Myocyte (in vitro differentiated cells): ENCODE results near the gene BAHCC1. TPM values are rescaled to one million over a fixed set of nuclear protein-coding genes. Genes with fewer than 3 reads are reported as not detected.

ENCODE experiments used
- DNase-seq: peaks from one replicate; pipeline ENCODE4 v3.0.0-alpha.2; 2012; ENCODE audit warnings: low read depth
- microRNA-seq: library from miRNA; unstranded; fragments of <30 nt; microRNA quantifications from one replicate; pipeline ENCODE4, GENCODE V29; 2016
- total RNA-seq: library from RNA; depleted of rRNA; stranded (reverse); fragments of >200 nt; gene quantifications from 2 replicates; pipeline ENCODE4 v1.2.3, GENCODE V29; 2014

The BAHCC1 gene
- total RNA-seq, 1 donor from 2014 or later = 5.7 TPM

DNA sequence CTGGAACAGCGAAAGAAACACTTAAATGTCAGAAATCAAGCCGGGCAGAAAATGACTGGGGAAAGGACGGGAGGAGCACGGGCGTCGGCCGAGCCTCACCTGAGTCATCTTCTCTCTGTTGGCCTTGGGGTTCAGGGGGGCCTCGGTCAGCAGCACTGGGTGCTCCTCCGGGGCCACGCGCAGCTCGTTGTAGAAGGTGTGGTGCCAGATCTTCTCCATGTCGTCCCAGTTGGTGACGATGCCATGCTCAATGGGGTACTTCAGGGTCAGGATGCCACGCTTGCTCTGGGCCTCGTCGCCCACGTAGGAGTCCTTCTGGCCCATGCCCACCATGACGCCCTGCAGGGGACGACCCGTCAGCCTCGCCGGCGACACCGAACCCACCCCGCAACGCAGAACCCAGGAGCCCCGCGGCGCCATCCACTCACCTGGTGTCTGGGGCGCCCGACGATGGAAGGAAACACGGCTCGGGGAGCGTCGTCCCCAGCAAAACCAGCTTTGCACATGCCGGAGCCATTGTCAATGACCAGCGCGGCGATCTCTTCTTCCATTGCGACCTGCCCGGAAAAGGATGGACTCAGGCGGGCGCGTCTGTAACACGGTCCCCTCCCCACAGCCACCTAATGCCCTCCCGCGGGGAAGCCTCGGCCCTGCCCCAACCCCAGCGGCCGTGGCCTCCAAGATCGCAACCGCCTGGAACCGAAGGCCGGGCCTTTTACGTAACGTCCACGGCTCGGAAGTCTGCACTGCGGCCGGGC lies 116.7 kb downstream of the BAHCC1 start:
- DNase-seq = no peak

GRCh38 chr17:81512562-81513371 lies 117.5 kb downstream of the BAHCC1 start, which contains the start of gene ACTG1:
Gene ACTG1, minus strand, starts transcription at chr17:81512799. Its CDS starts 445 bp downstream, at chr17:81512354.
- peak; percentile 95 for DNase-seq

- DNase-seq = peak; percentile 73
Measured at GRCh38 chr17:81513372-81513752, 118.1 kb downstream of the BAHCC1 start.

DNA sequence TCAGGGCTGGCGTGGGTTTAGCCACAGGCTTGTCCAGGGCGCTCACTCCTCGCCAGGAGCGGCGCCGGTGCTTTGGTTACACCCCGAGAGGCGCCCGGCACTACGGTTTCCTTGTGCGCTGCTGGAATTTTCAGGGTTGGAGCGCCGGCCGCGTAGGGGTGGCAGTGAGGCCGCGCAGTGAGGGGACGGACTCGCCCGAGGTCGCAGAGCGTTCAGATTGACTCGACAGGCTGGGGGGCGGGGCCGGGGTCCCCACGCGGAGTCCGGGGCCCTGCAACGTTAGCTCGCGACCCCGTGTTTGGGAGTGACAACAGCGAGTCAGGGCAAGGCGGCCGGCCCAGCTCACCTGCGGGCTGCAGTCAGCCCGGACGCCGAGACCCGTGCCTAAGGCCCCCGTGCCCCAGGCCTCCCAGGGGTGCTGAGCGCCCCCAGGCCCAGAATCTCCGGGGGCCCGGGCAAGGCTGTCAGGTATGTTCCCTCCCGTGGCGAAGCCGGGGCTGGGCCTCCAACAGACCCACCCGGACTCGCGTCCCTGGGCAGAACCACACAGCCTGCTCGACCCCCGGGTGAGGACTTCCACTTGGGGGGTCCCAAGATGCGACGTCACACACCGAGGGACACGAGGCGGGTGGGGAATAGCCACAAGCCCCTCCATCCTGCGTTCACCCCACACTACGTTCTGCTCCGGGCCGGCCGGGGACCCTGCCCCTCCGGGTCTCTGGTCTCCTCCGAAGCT lies 118.7 kb downstream of the BAHCC1 start:
- peak; percentile 85 for DNase-seq

GRCh38 chr17:81514489-81514738 lies 119.2 kb downstream of the BAHCC1 start:
- DNase-seq = no peak

DNA sequence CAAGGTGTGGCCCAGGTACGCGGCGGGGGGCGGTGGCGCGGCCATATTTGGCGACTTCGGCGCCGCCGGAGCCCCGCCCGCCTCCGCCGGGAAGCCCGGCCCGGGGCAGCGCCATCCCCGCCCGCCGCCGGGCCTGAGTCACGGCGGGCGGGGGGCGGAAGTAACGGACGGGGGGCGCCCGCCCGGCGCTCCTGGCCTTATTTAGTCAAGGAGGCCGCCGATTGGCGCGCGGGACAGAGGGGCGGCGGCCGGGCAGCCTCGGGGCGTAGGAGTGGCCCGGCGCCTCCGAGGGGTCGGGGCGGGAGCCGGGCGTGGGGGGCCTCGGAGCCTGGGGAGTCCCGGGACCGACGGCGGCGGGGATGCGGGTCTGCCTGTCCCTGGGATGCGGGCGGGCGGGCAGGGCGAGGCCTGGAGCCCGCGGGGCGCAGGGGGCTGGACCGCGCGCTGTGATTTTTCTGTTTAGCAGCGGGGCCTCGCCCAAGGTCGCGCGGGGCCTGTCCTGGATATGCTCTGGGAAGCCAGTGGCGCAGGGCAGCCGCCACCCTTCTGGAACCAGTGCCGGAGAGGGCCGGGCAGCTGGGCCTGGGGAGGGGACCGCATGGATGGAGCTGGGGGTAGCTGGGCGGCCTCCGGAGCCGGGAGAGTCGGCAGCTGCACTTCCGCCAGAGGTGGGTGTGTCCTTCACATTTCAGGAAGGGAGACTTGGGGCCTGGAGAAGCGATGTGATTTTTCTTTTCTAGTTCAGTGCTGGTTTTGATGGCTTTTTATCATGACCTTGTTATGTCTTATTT lies 119.7 kb downstream of the BAHCC1 start:
- peak; percentile 90 for DNase-seq

GRCh38 chr17:81515530-81516041 lies 120.3 kb downstream of the BAHCC1 start:
- DNase-seq = no peak

Small RNA genes lying within 50 kb of the gene (microRNA-seq; reads per million reads assigned to microRNA genes)
- gene MIR3186 (not detected), gene MIR4740 (not detected)

Other genes starting within 250 kb of the BAHCC1 start
- gene PVALEF, start 229.9 kb upstream of the BAHCC1 start, total RNA-seq = not detected in 2 replicates
- 0.94 and 0.99 TPM in 2 replicates for gene AATK, start 229.2 kb upstream of the BAHCC1 start, total RNA-seq
- 5.8 and 6.6 TPM in 2 replicates for gene CEP131, start 172.5 kb upstream of the BAHCC1 start, total RNA-seq
- gene TEPSIN, start 156.4 kb upstream of the BAHCC1 start, total RNA-seq = 17.3 and 23.8 TPM in 2 replicates
- gene NDUFAF8, start 156.1 kb upstream of the BAHCC1 start, total RNA-seq = 29.2 and 45.7 TPM in 2 replicates
- gene SLC38A10, start 100.2 kb upstream of the BAHCC1 start, total RNA-seq = 70.7 and 72.1 TPM in 2 replicates
- gene ACTG1, start 117.3 kb downstream of the BAHCC1 start, total RNA-seq = 1,458 and 1,934 TPM in 2 replicates
- gene FSCN2, start 132.9 kb downstream of the BAHCC1 start, total RNA-seq = 1.5 and 3.0 TPM in 2 replicates
- 29.3 and 44.2 TPM in 2 replicates for gene FAAP100, start 156.9 kb downstream of the BAHCC1 start, total RNA-seq
- 94.7 and 96.8 TPM in 2 replicates for gene NPLOC4, start 241.7 kb downstream of the BAHCC1 start, total RNA-seq
- gene TSPAN10, start 241.7 kb downstream of the BAHCC1 start, total RNA-seq = 7.3 and 10.6 TPM in 2 replicates